ENCODE data around the gene DSC3. TPM values are rescaled to one million over a fixed set of nuclear protein-coding genes. Genes with fewer than 3 reads are reported as not detected.
A peak's percentile ranks its signal among the peaks of the same experiment; 100 is the strongest.
"Not testable (repeated sequence)": the region's sequence is repeated elsewhere in the genome, so short reads cannot be mapped to it uniquely, and the experiment has no call there.

The DSC3 gene
- total RNA-seq, 1 experiment from 2014 or later: 14.6 TPM

GRCh38 chr18:31039426-31039825, 3.1 kb downstream of the DSC3 start:
- Histone ChIP-seq H3K4me2 (ENCODE audit: low read length) (peak overlapping the region; percentile 84), H2AFZ (ENCODE audit: low read length) (0 out of 2 replicates have a peak overlapping the region, but pooled peaks have one; percentile 24), H3F3A (ENCODE audit: low read length, unreplicated experiment) (no peaks in the 10 kb centered on the region), H3K4me3 (ENCODE audit: low read length) (peak overlapping the region; percentile 77; the same call in 1 of the 2 replicates), H3K27me3 (ENCODE audit: low read length) (no peaks in the 10 kb centered on the region), H3K27ac (ENCODE audit: low read length) (peak overlapping the region; percentile 21; the same call in 1 of the 2 replicates), H3K9me2 (replicated peaks; ENCODE audit: low read length) (no peaks in the 10 kb centered on the region), H3K79me2 (ENCODE audit: low read length) (peaks cover 42% of the 10 kb centered on the region), H3K36me3 (ENCODE audit: low read depth, low read length) (no peaks in the 10 kb centered on the region), H3K9ac (ENCODE audit: low read length) (no peak overlapping the region), H3K9me3 (ENCODE audit: low read length) (no peaks in the 10 kb centered on the region), H4K20me1 (ENCODE audit: low read length) (no peaks in the 10 kb centered on the region), H3K4me1 (ENCODE audit: insufficient read depth, low read length) (peaks cover 25% of the 10 kb centered on the region)
- ATAC-seq: peak; percentile 7
- DNase-seq: peak; percentile 64
- POLR2A ChIA-PET (ENCODE audit: unreplicated experiment): interaction anchor here (0.5 to 0.6 kb wide), 3 partner anchors 54 to 137 kb away, joined by 3 to 4 read pairs (median 3); no protein-coding TSS in a partner anchor
- CTCF ChIA-PET: no interaction called here
- intact Hi-C loops (cut with micrococcal nuclease): no loop called here
- no TSS peak for BruUV-seq (replicated peaks)
- TF ChIP-seq CTCF (conservative IDR thresholded peaks at IDR 0.05; ENCODE audit: low read depth, low read length): no peak
- TF ChIP-seq EZH2phosphoT487 (IDR thresholded peaks at IDR 0.05; ENCODE audit: borderline replicate concordance, low read length): no peak
- TF ChIP-seq EZH2 (IDR thresholded peaks at IDR 0.05; ENCODE audit: low read length, unreplicated experiment): no peak

- H3K4me3 ChIP-seq (ENCODE audit: low read length); H4K20me1 ChIP-seq (ENCODE audit: low read length); H3F3A ChIP-seq (ENCODE audit: low read length, unreplicated experiment); DNase-seq; CTCF ChIA-PET; POLR2A ChIA-PET (ENCODE audit: unreplicated experiment); H3K9me2 ChIP-seq (replicated peaks; ENCODE audit: low read length); H3K9ac ChIP-seq (ENCODE audit: low read length); H3K36me3 ChIP-seq (ENCODE audit: low read depth, low read length); BruUV-seq (replicated peaks); intact Hi-C loops (cut with micrococcal nuclease); ATAC-seq; H3K27ac ChIP-seq (ENCODE audit: low read length); H2AFZ ChIP-seq (ENCODE audit: low read length); H3K27me3 ChIP-seq (ENCODE audit: low read length); H3K4me2 ChIP-seq (ENCODE audit: low read length); H3K9me3 ChIP-seq (ENCODE audit: low read length): not testable (repeated sequence)
- Histone ChIP-seq H3K79me2 (ENCODE audit: low read length) (peaks cover 35% of the 10 kb centered on the region), H3K4me1 (ENCODE audit: insufficient read depth, low read length) (peaks cover 17% of the 10 kb centered on the region)
Measured at GRCh38 chr18:31037686-31038085, 4.9 kb downstream of the DSC3 start.

GRCh38 chr18:31034541-31034940, 8.0 kb downstream of the DSC3 start:
- intact Hi-C loops (cut with micrococcal nuclease): no loop called here
- CTCF ChIA-PET: no interaction called here
- peak overlapping the region; percentile 4; the same call in 1 of the 2 replicates for H2AFZ ChIP-seq (ENCODE audit: low read length)

More at GRCh38 chr18:31034541-31034940, 8.0 kb downstream of the DSC3 start:
- Histone ChIP-seq H4K20me1 (ENCODE audit: low read length) (no peaks in the 10 kb centered on the region), H3K4me2 (ENCODE audit: low read length) (peak overlapping the region; percentile 40), H3K4me3 (ENCODE audit: low read length) (peak overlapping the region; percentile 32), H3K9ac (ENCODE audit: low read length) (no peak overlapping the region), H3K4me1 (ENCODE audit: insufficient read depth, low read length) (peaks cover 6% of the 10 kb centered on the region; the same call in 1 of the 2 replicates), H3K9me3 (ENCODE audit: low read length) (no peaks in the 10 kb centered on the region), H3K27me3 (ENCODE audit: low read length) (no peaks in the 10 kb centered on the region), H3F3A (ENCODE audit: low read length, unreplicated experiment) (no peaks in the 10 kb centered on the region), H3K79me2 (ENCODE audit: low read length) (peaks cover 9% of the 10 kb centered on the region), H3K36me3 (ENCODE audit: low read depth, low read length) (no peaks in the 10 kb centered on the region), H3K9me2 (replicated peaks; ENCODE audit: low read length) (no peaks in the 10 kb centered on the region), H3K27ac (ENCODE audit: low read length) (no peak overlapping the region)
- DNase-seq (no peak), ATAC-seq (no peak)
- POLR2A ChIA-PET (ENCODE audit: unreplicated experiment): no interaction called here
- BruUV-seq (replicated peaks): no TSS peak
- TF ChIP-seq CTCF (conservative IDR thresholded peaks at IDR 0.05; ENCODE audit: low read depth, low read length) (no peak), EZH2 (IDR thresholded peaks at IDR 0.05; ENCODE audit: low read length, unreplicated experiment) (no peak), EZH2phosphoT487 (IDR thresholded peaks at IDR 0.05; ENCODE audit: borderline replicate concordance, low read length) (no peak)
